Stimulated activated naive CD8-positive, alpha-beta T cell treated with anti-CD3 and anti-CD28 coated beads, Interleukin-15, Interleukin-2, amounts not matched to agents 100 ng/mL and 50 ng/mL, for 24 hours (primary cell): ENCODE measurements around the gene CP.

Source experiments
- H3K27ac Mint-ChIP-seq: one replicate; pipeline ENCODE4 v1.8.0; 2021; ENCODE audit warnings: mild to moderate bottlenecking, mixed read lengths
- H3K27me3 Mint-ChIP-seq: one replicate; pipeline ENCODE4 v1.8.0; 2021; ENCODE audit warnings: mixed read lengths
- H3K36me3 Mint-ChIP-seq: one replicate; pipeline ENCODE4 v1.8.0; 2021; ENCODE audit warnings: low read depth, mixed read lengths
- H3K4me1 Mint-ChIP-seq: one replicate; pipeline ENCODE4 v1.8.0; 2021; ENCODE audit warnings: low read depth, mixed read lengths
- H3K4me3 Mint-ChIP-seq: one replicate; pipeline ENCODE4 v1.8.0; 2021; ENCODE audit warnings: mild to moderate bottlenecking, mixed read lengths
- H3K9me3 Mint-ChIP-seq: one replicate; pipeline ENCODE4 v1.8.0; 2021; ENCODE audit warnings: mixed read lengths

Gene CP

DNA sequence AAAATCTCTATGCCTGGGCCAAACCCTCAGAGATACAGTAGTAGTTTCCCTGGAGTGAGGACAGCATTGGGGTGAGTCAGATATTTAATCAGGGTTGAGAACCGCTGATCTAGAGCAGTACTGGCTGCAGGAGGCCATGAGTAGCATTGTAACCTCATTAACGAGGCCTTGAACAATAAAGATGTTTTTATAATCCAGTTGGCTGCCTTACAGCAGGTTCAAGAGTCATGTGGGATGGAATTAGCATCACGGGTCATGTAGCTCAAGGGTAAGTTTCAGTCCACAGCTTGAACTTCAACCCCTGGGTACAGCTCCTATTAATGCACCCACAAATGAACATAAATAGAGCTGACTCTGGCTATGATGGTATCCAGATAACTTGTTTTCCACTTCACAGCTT lies 87.1 kb downstream of the CP start:
- Mint-ChIP-seq H3K4me3 (no peak overlapping the region), H3K27me3 (no peaks in the 10 kb centered on the region), H3K36me3 (peaks cover 10% of the 10 kb centered on the region), H3K9me3 (no peaks in the 10 kb centered on the region), H3K4me1 (peaks cover 46% of the 10 kb centered on the region), H3K27ac (no peak overlapping the region)

DNA sequence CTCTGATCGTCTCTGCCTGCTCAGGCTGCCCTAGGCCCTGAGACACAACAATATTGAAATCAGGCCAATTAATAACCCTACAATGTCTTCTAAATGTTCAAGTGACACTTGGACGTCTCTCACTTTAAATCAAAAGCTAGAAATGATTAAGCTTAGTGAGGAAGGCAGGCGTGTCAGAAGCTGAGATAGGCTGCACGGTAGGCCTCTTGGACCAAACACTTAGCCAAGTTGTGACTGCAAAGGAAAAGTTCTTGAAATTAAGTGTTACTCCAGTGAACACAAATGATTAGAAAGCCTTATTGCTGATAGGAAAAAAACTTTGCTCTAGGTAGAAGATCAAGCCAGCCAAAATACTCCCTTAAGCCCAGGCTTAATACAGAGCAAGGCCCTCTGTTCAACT lies 90.0 kb downstream of the CP start:
- Mint-ChIP-seq H3K4me3 (peak overlapping the region; percentile 90), H3K27ac (no peak overlapping the region), H3K9me3 (no peaks in the 10 kb centered on the region), H3K4me1 (peaks cover 50% of the 10 kb centered on the region), H3K27me3 (peaks cover 3% of the 10 kb centered on the region), H3K36me3 (peaks cover 10% of the 10 kb centered on the region)

DNA sequence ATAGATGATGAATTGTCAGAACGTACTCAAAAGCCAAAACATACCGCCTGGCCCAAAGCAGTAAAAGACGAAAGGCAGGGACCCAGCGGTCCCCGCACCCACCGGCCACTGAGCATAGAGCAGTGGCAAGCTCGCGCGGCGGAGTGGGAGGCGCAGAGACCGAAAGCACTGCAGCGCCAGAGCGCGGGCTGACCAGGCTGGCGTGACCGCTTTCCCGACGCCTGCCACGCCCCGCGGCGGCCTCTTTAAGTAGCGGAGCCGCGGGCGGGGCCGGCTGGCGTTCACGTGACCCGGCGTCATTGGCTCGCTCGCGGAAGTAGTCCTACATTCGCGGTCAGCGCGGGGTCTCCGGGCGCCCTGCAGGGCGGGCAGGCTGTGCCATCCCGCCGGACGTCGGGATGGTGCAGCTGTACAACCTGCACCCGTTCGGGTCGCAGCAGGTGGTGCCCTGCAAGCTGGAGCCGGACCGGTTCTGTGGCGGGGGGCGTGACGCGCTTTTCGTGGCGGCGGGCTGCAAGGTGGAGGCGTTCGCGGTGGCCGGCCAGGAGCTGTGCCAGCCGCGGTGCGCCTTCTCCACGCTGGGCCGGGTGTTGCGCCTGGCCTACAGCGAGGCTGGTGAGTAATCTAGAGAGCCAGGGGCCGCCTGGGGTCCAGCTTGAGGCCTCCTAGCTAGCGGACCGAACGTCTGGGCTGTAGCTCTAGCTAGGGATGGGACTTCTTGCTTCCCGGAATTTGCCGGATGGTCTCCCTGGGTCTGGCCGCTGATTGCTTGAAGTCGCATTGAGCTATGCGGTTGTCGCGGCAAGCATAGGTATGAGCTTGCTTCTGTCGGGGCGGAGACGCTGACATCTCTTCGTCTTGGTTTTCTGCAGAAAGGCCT lies 92.1 kb downstream of the CP start, which contains the start of gene HPS3:
HPS3 (plus strand) TSS at position 313 of the 880 bp plus-strand sequence; CDS start at position 399, 86 bp downstream.
- H3K36me3 Mint-ChIP-seq = peaks cover 10% of the 10 kb centered on the region
- peak within 1 kb of the TSS; percentile 84 for H3K27ac Mint-ChIP-seq
- no peaks in the 10 kb centered on the region for H3K9me3 Mint-ChIP-seq
- peaks cover 47% of the 10 kb centered on the region for H3K4me1 Mint-ChIP-seq
- peak within 1 kb of the TSS; percentile 90 for H3K4me3 Mint-ChIP-seq
- peaks cover 6% of the 10 kb centered on the region for H3K27me3 Mint-ChIP-seq

DNA sequence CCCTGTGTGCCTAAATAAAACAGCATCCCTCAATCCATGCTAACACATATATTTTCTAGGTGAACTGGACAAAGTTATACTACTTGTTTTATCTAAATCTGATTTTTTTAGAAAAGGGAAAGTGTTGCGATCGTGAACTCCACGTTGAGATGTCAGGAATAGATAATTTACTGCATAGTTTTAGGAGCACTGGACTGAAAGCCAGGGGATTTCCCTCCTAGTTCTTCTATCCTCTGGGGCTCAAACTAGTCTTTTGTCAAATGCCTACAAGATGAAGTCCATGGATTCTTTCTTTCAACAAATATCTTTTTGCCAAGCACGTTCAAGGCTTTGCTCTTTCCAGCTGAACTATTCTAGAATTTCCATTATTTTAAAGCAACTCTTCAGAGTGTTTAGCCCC lies 92.8 kb downstream of the CP start:
- peaks cover 6% of the 10 kb centered on the region for H3K27me3 Mint-ChIP-seq
- H3K27ac Mint-ChIP-seq = peak overlapping the region; percentile 84
- H3K36me3 Mint-ChIP-seq = peaks cover 6% of the 10 kb centered on the region
- H3K9me3 Mint-ChIP-seq = no peaks in the 10 kb centered on the region
- peak overlapping the region; percentile 90 for H3K4me3 Mint-ChIP-seq
- H3K4me1 Mint-ChIP-seq = peaks cover 42% of the 10 kb centered on the region

DNA sequence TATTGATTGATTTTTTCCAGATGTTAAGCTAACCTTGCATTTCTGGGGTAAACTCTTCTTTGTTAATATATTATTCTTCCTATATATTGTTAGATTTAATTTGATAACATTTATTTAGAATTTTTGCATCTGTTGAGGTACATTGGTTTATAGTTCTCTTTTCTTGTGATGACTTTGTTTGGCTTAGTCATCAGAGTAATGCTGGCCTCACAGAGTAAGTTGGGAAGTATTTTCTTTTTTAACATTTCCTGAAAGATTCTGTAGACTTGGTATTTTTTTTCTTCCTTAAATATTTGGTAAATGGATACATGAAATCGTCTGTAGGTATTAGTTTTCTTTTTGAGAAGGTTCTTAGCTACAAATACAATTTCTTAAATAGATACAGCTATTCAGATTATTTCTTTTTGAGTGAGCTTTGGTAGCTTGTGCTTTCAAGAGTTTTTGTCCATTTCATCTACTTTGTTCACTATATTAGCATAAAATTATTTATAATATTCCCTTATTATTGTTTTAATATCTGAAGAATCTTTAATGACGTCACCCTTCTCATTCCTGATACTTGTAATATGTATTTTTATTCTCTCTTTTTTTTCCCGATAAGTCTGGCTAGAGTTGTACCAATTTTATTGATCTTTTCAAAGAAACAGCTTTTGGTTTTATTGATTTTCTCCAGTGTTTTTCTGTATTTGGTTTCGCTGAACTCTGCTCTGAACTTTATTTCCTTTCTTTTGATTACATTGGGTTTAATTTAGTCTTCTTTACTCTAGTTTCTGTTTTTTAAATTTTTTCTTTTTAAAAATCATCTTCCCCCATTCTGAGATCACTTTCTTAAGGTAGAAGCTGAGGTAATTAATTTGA lies 98.7 kb downstream of the CP start:
- Mint-ChIP-seq H3K9me3 (no peaks in the 10 kb centered on the region), H3K27ac (no peak overlapping the region), H3K36me3 (no peaks in the 10 kb centered on the region), H3K4me3 (no peak overlapping the region), H3K27me3 (peaks cover 4% of the 10 kb centered on the region), H3K4me1 (peaks cover 3% of the 10 kb centered on the region)
